GM21717 (cell line): ENCODE data around the gene TMEM62.
"Not testable (repeated sequence)": the region's sequence is repeated elsewhere in the genome, so short reads cannot be mapped to it uniquely, and the experiment has no call there.

Source experiments
- ATAC-seq: cut with Tn5 transposase; IDR thresholded peaks from one replicate; pipeline ENCODE4 v1.9.1; 2021; ENCODE audit warnings: mild to moderate bottlenecking, moderate library complexity; ENCODE audit not compliant: unreplicated experiment

TMEM62 gene

DNA sequence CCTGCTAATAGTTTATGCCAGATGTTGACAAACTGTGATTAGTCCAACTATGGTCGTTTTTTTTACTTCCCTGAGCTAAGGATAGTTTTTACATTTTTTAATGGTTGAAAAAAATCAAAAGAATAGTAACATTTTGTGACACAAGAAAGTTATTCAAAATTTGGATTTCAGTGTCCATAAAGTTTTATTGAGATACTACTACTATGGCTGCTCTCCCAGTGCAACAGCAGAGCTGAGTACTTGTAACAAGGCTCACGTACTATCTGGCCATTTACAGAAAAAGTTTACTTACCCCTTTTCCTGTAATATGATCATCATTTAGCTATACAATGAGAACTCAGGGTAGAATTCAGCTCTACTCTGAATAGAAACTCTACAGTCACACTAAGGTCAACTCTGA is 11.5 kb upstream of the TMEM62 start:
- ATAC-seq = no peak

DNA sequence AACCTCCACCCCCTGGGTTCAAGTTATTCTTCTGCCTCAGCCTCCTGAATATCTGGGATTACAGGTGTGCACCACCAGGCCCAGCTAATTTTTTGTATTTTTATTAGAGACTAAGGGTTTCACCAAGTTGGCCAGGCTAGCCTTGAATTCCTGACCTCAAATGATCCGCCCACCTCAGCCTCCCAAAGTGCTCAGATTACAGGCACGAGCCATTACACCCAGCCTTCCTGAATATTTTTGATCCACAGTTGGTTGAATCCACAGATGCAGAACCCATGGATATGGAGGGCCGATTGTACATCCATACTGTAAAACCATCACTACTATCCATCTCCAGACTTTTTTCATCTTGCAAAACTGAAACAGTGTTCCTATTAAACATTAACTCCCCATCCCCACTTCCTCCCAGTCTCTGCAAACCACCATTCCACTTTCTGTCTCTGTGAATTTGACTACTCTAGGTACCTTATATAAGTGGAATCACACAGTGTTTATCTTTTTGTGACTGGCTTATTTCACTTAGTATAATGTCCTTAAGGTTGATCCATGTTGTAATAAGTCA is 8.2 kb upstream of the TMEM62 start:
- no peak for ATAC-seq

DNA sequence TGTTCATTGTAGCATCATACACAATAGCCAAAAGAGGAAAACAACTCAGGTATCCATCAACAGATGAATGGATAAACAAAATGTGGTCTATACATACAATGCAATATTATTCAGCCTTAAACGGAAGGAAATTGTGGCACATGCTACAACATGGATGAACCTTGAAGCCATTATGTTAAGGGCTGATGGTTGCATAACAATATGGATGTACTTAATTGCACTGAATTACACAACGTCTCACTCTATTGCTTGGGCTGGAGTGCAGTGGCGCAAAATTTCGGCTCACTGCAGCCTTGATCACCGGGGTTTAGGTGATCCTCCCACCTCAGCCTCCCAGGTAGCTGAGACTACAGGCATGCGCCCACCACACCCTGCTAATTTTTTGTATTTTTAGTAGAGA is 7.0 kb upstream of the TMEM62 start:
- ATAC-seq = no peak

DNA sequence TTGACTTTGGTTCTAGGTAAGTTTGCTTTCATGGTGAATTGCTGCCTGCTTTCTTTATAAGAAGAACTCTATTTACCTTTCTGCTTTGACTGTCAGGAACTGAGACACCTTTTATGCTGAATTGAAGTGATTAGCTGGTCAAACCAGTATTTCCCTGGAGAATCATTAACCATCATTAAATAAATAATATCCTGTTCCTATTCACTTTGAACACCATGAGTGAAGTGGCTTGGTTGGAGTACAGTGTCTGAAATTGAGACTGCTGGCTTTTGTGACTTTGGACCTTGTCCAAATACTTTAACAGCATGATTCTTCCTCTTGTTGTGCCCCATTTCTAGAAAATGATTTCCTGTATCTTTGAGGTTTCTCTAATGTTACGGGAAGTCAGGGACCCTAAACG is 5.6 kb upstream of the TMEM62 start:
- no peak for ATAC-seq

DNA sequence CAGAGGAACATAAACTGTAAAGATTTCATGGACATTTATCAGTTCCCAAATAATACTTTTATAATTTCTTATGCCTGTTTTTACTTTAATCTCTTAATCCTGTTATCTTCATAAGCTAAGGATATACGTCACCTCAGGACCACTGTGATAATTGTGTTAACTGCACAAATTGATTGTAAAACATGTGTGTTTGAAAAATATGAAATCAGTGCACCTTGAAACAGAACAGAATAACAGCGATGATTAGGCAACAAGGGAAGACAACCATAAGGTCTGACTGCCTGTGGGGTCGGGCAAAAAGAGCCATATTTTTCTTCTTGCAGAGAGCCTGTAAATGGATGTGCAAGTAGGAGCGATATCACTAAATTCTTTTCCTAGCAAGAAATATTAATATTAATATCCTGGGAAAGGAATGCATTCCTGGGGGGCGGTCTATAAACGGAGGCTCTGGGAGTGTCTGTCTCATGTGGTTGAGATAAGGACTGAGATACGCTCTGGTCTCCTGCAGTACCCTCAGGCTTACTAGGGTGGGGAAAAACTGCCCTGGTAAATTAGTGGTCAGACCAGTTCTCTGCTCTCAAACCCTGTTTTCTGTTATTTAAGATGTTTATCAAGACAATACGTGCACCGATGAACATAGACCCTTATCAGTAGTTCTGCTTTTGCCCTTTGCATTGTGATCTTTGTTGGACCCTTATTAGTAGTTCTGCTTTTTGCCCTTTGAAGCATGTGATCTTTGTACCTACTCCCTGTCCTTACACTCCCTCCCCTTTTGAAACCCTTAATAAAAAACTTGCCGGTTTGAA is 5.0 kb upstream of the TMEM62 start:
- not testable (repeated sequence) for ATAC-seq

DNA sequence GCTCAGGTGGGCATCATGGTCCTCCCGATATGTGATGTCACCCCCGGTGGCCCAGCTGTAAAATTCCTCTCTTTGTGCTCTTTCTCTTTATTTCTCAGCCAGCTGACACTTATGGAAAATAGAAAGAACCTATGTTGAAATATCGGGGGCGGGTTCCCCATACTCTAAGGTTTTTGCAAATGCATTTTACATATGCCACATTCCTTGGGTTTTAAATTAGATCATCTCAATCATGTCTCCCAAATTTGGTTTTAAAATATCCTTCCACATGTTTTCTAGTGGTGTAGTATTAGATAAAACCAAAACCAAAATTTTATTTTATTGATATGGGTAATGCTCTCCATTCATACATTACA is 4.4 kb upstream of the TMEM62 start:
- no peak for ATAC-seq

DNA sequence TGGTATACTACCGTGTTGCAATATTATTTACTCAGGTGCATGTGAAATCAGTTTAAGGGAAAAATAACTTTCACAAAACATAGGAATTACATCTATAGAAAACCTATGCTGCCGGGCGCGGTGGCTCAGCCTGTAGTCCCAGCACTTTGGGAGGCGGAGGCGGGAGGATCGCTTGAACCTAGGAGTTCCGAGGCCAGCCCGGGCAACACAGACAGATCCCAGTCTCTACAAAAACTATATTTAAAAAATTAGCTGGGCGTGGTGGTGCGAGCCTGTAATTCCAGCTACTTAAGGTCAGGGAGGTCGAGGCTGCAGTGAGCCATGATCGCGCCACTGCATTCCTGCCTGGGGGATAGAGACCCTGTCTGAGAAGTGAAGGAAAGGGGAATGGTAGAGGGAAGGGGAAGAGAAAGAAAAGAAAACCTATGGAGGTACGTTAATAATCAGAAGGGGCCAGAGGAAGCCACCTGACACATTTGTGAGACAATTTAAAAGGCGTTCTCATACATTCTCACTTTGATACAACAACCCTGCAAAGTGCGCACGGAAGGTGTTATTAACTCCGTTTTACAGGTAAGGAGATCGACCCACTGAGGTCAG is 456 bp upstream of the TMEM62 start:
- peak; percentile 12 for ATAC-seq

DNA sequence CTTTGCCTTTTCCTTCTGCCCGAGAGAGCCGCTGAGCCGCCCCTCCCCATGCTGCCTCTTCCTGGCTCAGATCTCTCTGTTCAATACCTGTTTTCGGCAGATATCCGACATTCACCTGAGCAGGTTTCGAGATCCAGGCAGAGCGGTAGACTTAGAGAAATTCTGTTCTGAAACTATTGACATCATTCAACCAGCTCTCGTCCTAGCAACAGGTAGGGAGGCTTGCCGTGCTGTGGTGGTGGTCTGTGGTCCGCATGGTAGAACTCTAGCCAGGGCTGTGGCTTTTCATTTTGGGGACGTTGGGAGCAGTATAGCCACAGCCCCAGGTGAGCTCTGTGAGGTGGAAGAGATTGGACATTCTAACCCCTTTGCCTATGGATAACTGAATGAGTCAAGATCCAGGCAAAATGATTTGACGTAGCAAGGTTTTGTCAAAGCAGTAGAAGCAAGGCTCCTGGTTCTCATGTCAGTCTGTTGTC is 810 bp downstream of the TMEM62 start:
- ATAC-seq = peak; percentile 7

DNA sequence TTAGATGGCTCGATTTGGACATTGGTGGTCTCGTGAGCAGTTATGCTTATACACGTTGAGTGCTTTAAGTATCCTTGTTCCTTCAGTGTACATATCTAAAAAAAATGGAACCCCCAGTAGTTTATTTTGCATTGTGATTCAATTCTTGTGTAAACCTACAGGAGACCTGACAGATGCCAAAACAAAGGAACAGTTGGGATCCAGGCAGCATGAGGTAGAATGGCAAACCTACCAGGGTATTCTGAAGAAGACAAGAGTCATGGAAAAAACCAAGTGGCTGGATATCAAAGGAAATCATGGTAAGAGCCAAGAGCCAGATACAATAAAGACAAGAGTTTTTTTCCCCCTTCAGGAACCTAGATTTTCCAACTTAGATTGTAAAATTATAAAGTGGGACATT is 2.0 kb downstream of the TMEM62 start:
- ATAC-seq = no peak

DNA sequence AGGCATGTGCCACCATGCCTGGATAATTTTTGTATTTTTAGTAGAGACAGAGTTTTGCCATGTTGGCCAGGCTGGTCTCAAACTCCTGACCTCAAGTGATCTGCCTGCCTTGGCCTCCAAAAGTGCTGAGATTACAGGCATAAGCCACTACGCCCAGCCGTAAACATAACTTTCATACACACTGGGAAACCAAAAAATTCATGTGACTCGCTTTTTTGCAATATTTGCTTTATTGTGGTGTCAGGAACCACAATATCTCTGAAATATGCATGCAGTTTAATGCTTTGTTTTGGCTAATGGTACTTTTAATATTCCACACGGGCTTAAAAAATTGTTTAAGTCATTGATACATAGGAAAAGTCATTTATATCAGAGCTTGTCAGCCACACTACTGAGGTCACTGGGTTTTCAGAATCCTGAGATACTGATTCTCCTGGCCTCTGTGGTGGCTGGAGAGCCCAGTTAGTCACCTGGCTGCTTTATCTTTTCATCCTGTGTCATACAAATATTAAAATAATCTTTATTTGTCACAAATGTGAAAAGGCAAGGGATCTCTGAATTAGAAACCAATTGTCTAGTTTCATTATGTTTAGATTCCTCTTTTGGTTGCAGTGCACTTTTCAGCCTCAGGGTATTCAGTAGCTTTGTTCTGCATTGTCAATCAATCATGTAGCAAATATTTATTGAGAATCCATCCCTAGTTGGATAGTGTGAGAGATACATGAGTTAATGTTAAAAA is 10.0 kb downstream of the TMEM62 start:
- ATAC-seq = no peak

DNA sequence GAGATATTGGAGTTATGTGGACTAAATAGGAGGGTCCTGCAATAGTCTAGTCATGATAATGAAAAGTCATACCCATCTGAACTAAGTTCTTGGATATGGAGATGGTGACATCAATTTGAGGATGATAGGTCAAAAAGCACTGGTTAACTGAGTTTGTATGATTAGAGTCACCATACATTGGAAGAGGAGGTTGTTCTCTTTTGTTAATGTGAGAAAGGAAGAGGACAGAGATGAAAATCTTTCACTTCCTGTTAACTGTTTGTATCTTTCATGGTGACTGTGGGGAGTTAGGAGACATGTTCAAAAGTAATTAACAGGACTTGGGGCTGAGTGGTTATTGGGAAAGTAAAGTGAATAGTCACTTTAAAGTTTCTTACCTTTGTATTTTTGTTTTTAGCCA is 11.1 kb downstream of the TMEM62 start:
- no peak for ATAC-seq

DNA sequence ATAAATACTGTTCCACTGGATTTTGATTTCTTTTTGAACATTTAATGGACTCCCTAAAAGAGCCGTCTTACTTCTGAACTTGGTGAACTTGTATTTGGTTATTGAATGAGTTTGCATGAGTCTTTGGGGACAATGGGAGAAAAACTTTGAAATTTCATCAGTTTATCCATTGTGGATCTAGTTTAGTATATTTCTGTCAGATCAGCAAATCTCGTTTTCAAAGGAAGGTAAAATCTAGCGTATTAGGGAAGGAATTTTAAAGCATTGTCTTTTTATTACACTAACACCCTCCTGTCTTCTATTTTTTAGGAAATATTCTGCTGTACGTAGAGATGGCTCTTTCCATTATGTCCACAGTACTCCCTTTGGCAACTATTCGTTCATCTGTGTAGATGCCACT is 12.8 kb downstream of the TMEM62 start:
- ATAC-seq = no peak

DNA sequence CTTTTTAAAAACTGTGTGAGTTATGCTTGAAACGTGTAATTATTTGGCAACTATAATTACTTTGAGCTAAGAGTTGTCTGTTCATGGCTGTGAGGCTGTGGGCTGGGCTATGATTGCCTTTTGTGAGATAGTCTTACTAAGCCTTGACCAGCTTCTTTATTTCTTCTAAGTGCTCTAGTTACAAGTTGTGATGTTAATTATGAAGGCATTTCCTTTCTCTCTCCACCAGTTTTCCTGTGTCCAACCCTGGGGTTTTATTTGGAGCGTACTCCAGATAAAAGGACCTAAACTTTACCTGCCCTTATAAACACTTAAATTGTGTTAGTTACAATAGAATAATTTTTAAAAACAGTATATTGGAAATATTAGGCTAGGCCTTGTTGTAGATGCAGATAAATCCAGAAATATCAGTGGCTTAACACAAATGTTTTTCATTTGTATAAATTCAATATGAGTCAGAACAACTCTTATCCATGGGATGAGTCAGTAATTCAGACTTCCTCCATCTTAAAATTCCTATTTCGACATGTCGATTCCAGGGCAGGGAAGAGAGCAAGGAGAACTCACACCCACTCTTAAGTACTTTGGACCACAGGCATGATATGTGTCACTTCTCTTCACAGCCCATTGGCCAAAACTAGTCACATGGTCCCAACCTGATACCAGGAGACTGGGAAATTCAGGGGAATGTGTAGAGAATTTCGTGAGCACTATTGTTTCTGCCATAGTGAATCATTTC is 17.0 kb downstream of the TMEM62 start:
- no peak for ATAC-seq

DNA sequence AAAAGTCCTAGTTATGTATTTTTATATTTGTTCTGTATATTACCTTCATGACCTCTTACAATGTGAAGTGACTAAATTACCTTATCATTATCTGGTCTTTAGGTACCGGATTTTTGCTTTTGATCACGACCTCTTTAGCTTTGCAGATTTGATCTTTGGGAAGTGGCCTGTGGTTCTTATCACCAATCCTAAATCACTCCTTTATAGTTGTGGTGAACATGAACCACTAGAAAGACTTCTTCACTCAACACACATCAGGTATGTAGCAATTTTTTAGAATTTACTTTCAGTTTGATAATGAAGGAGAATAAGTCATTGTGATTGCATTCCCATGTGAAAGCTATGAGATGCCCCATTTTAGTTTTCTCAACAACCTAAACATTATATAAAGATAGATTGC is 18.3 kb downstream of the TMEM62 start:
- ATAC-seq = no peak

DNA sequence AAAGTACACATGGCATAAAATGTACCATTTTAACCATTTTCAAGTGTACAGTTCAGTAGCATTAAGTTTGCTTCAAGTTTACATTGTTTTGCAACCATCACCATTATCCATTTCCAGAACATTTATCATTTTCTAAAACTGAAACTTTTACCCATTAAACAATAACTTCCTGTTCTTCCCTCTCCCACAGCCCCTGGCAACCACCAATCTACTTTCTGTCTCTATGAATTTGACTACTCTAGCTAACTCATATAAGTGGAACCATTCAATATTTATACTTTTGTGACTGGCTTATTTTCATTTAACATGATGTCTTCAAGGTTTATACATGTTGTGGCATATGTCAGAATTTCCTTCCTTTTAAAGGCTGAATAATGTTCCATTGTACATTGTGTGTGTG is 19.9 kb downstream of the TMEM62 start:
- ATAC-seq = no peak

DNA sequence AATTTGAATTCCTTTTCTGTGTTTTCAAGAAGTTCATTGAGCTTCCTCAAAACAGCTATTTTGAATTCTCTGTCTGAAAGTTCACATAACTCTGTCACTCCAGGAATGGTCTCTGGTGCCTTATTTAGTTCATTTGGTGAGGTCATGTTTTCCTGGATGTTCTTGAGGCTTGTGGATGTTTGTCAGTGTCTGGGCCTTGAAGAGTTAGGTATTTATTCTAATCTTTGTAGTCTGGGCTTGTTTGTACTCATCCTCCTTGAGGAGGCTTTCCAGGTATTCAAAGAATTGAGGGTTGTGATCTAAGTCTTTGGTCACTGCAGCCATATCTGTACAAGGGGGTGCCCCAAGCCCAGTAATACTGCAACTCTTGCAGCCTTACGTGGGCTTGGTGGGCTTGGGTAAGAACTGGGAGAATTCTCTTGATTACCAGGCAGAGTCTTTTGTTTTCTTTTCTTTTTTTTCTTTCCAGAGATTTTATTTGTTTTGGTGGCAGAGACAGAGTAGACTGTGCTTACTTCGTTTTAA is 32.5 kb downstream of the TMEM62 start:
- no peak for ATAC-seq

DNA sequence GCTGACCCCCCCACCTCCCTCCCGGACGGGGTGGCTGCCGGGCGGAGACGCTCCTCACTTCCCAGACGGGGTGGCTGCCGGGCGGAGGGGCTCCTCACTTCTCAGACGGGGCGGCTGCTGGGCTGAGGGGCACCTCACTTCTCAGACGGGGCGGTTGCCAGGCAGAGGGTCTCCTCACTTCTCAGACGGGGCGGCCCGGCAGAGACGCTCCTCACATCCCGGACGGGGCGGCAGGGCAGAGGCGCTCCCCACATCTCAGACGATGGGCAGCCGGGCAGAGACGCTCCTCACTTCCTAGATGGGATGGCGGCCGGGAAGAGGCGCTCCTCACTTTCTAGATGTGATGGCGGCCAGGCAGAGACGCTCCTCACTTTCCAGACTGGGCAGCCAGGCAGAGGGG is 33.9 kb downstream of the TMEM62 start:
- not testable (repeated sequence) for ATAC-seq

DNA sequence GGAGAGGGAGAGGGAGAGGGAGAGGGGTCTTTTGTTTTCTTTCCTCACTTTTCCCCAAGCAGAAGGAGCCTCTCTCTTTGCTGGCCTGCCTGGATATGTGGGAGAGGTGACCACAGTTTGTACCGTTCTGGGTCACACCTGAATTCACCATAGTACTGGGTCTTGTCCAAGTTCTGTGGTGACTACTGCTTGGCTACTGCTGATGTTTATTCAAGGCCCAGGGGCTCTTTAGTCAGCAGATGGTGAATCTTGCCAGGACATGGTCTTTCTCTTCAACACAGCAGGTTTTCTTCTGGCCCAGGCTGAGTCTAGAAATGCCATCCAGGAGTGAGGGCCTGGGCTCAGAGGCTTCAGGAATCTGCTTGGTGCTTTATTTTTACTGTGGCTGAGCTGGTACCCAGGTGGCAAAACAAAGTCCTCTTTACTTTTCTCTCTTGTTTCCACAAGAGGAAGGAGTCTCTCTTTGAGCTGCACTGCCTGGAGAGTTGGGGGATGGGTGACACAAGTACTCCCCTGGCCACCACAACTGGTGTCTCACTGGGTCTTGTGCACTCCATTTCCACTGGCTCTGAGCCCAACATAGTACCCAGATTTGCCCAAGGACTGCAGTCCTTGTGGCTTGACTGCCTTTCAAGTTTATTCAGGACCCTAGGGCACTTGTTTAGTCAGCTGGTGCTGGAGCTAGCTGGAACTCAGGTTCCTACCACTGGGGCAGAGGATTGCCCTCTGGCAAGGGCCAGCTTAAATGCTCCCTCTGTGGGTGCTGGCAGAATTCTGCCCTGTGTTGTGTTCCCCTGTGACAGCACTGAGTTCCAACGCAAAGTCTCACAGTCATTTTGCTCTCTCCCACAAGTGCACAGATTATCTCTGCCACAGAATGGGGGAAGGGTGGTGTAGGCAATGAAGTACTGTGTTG is 35.1 kb downstream of the TMEM62 start:
- ATAC-seq = no peak

DNA sequence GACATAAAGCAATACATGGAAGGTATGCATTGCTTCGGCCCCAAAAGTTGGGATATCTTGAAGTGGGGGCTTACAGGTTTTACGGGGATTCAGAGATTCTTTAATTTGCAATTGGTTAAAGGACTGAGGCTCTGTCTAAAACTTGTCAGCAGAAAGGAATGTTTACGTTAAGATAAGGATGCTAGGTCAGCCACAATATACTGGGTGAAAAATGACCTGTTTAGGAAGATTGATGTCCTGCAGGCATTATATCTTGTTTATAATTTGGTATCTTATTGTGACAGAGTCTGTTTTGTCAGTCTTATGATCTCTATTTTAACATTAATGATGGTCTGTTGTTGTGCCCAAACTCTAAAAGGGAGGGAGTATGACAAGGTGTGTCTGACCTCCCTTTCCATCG is 36.5 kb downstream of the TMEM62 start:
- no peak for ATAC-seq
